ENCODE data around the gene UGT1A4. TPM values are rescaled to one million over a fixed set of nuclear protein-coding genes. Genes with fewer than 3 reads are reported as not detected.

The UGT1A4 gene
- total RNA-seq, 1 experiment from 2014 or later = not detected

GRCh38 chr2:233766416-233766815 lies 47.9 kb downstream of the UGT1A4 start:
- peaks cover 5 to 6% of the 10 kb centered on the region in 2 experiments; a peak in 3 of 4 replicates for H3K4me1 Mint-ChIP-seq
- no peak overlapping the region for H2BK12ac ChIP-seq (ENCODE audit: insufficient read length, low read depth, low read length)
- TF ChIP-seq CTCF (conservative IDR thresholded peaks at IDR 0.05) = no peak
- H2BK15ac ChIP-seq (ENCODE audit: low read depth, low read length) = no peak overlapping the region
- H3K36me3 Mint-ChIP-seq (ENCODE audit: insufficient read depth in 1 of 3, low read depth in 3 of 3) = no peaks in the 10 kb centered on the region; a peak in 1 of 7 replicates
- H3K27ac ChIP-seq (ENCODE audit: insufficient read length, low read depth, low read length) = no peak overlapping the region
- H3K18ac ChIP-seq (ENCODE audit: insufficient read length, low read depth, low read length) = no peak overlapping the region
- H3K9ac ChIP-seq (ENCODE audit: extremely low read depth, insufficient read length, low read length) = no peak overlapping the region
- H3K23me2 ChIP-seq (ENCODE audit: insufficient read length, low read depth, low read length, poor library complexity, severe bottlenecking) = no peaks in the 10 kb centered on the region
- no peaks in the 10 kb centered on the region for H3K79me1 ChIP-seq (ENCODE audit: insufficient read depth, low read depth, low read length, poor library complexity, severe bottlenecking)
- no peak overlapping the region for H2BK120ac ChIP-seq (ENCODE audit: low read depth, low read length, poor library complexity, severe bottlenecking)
- H2AFZ ChIP-seq (ENCODE audit: low read length) = no peak overlapping the region
- no peaks in the 10 kb centered on the region for H3K9me3 ChIP-seq (ENCODE audit: control insufficient read depth, low read depth, low read length)
- no peak overlapping the region for H3T11ph ChIP-seq (ENCODE audit: low read length)
- no peak overlapping the region for H2BK5ac ChIP-seq (ENCODE audit: insufficient read length, low read length)
- H3K4me3 Mint-ChIP-seq = no peak overlapping the region
- no peak overlapping the region for H4K91ac ChIP-seq (ENCODE audit: insufficient read length, low read depth, low read length)
- no peak overlapping the region for H2AK5ac ChIP-seq (ENCODE audit: insufficient read length, low read length)
- H4K20me1 ChIP-seq (ENCODE audit: control insufficient read depth, insufficient read depth, insufficient read length) = no peaks in the 10 kb centered on the region
- H4K5ac ChIP-seq (ENCODE audit: insufficient read length, low read depth, low read length) = no peak overlapping the region
- H3K27ac Mint-ChIP-seq = no peak overlapping the region
- no peak overlapping the region for H2BK20ac ChIP-seq (ENCODE audit: low read depth, low read length, poor library complexity, severe bottlenecking)
- DNase-seq = no peak
- no peaks in the 10 kb centered on the region for H3K27me3 ChIP-seq (ENCODE audit: insufficient read depth, low read length)
- no peak overlapping the region for H3K4ac ChIP-seq (ENCODE audit: low read depth, low read length)
- peaks cover 2% of the 10 kb centered on the region; the same call in 1 of the 2 replicates for H3K4me1 ChIP-seq (ENCODE audit: insufficient read depth, low read length)
- no peak overlapping the region for H3K14ac ChIP-seq (ENCODE audit: insufficient read depth, low read length)
- WGBS (ENCODE audit: extremely low coverage, insufficient read length, low lambda C conversion rate) = no CpG with 5 or more reads among the region's 4 CpGs
- H3K4me2 ChIP-seq (ENCODE audit: insufficient read depth, insufficient read length, low read length) = no peak overlapping the region
- peaks cover 8% of the 10 kb centered on the region for H3K27me3 Mint-ChIP-seq (ENCODE audit: low read depth)
- no peak overlapping the region for H3K23ac ChIP-seq (ENCODE audit: insufficient read length, low read depth, low read length)
- H3K79me2 ChIP-seq (ENCODE audit: insufficient read depth, low read length) = no peaks in the 10 kb centered on the region
- no peak overlapping the region for H3K56ac ChIP-seq (ENCODE audit: insufficient read length, low read depth, low read length)
- no peak overlapping the region for H4K8ac ChIP-seq (replicated peaks; ENCODE audit: insufficient read length, low read depth, low read length)
- 0 out of 5 replicates have a peak, but pooled peaks cover 0 to 3% of the 10 kb centered on the region in 2 experiments for H3K9me3 Mint-ChIP-seq
